LoVo (cell line): Measurements from ENCODE around the gene TLCD3B.

Experiments used
- DNase-seq: peaks from one replicate; pipeline ENCODE4 v3.0.0-alpha.2; 2016; ENCODE audit warnings: low spot score

The TLCD3B gene

GRCh38 chr16:30004811-30005242 is 26.2 kb downstream of the TLCD3B start:
- DNase-seq = no peak

GRCh38 chr16:30004424-30004776 is 26.7 kb downstream of the TLCD3B start:
- no peak for DNase-seq

- DNase-seq = no peak
These were observed 27.2 kb downstream of the TLCD3B start for GRCh38 chr16:30003670-30004423.

- DNase-seq = no peak
These were observed 28.3 kb downstream of the TLCD3B start for GRCh38 chr16:30002614-30003346.

GRCh38 chr16:30000735-30001631 is 30.1 kb downstream of the TLCD3B start:
- no peak for DNase-seq

GRCh38 chr16:29999605-30000004 is 31.5 kb downstream of the TLCD3B start:
- DNase-seq = no peak

GRCh38 chr16:29996766-29997250 is 34.3 kb downstream of the TLCD3B start:
- no peak for DNase-seq

- DNase-seq = peak; percentile 98
These were observed 34.9 kb downstream of the TLCD3B start, which contains the start of gene INO80E for GRCh38 chr16:29995911-29996765. Gene INO80E (plus strand): TSS chr16:29996241. CDS start chr16:29996311, 70 bp downstream.

GRCh38 chr16:29995324-29995910 is 35.7 kb downstream of the TLCD3B start, which contains the start of gene HIRIP3:
Gene HIRIP3 (minus strand): TSS chr16:29995617. CDS start chr16:29995605, 12 bp downstream.
- DNase-seq = peak; percentile 84

- DNase-seq = peak; percentile 58
These were observed 36.3 kb downstream of the TLCD3B start for GRCh38 chr16:29994600-29995323.

- DNase-seq = no peak
These were observed 37.0 kb downstream of the TLCD3B start for GRCh38 chr16:29993903-29994599.

- no peak for DNase-seq
These were observed 37.7 kb downstream of the TLCD3B start for GRCh38 chr16:29993191-29993902.

- DNase-seq = no peak
These were observed 38.6 kb downstream of the TLCD3B start for GRCh38 chr16:29992344-29992967.

- DNase-seq = no peak
These were observed 39.5 kb downstream of the TLCD3B start for GRCh38 chr16:29991571-29991904.

- no peak for DNase-seq
These were observed 40.0 kb downstream of the TLCD3B start for GRCh38 chr16:29990883-29991570.

GRCh38 chr16:29990034-29990433 is 41.0 kb downstream of the TLCD3B start:
- DNase-seq = no peak

GRCh38 chr16:29989111-29989858 is 41.8 kb downstream of the TLCD3B start:
- no peak for DNase-seq
